SU-DHL-6 (cell line): Measurements from ENCODE around the gene NTF4.
A peak's percentile ranks its signal among the peaks of the same experiment; 100 is the strongest.

ENCODE experiments used
- H2AFZ ChIP-seq: fragments of 200-600 bp; sonication (generic); 2 replicates; pipeline ENCODE4 v1.6.1; 2014; ENCODE audit warnings: low read depth, mild to moderate bottlenecking, moderate library complexity, mixed read lengths, antibody characterized with exemption, low read length; ENCODE audit not compliant: severe bottlenecking
- H3F3A ChIP-seq: fragments of 200-600 bp; shearing (Covaris generic); 2 replicates; pipeline ENCODE4 v1.6.0; 2016; ENCODE audit warnings: antibody characterized with exemption, mild to moderate bottlenecking; ENCODE audit not compliant: insufficient read depth
- H3K27ac ChIP-seq: fragments of 200-600 bp; sonication (generic); 2 replicates; pipeline ENCODE4 v1.5.1; 2016; ENCODE audit warnings: low read depth, mild to moderate bottlenecking, low read length, moderate library complexity, mixed read lengths
- H3K27me3 ChIP-seq: fragments of 200-600 bp; sonication (generic), shearing (Covaris generic); 2 replicates; pipeline ENCODE4 v1.6.0; 2014; ENCODE audit warnings: mild to moderate bottlenecking, low read length
- H3K36me3 ChIP-seq: fragments of 200-600 bp; sonication (generic); 2 replicates; pipeline ENCODE4 v1.6.1; 2014; ENCODE audit warnings: mild to moderate bottlenecking, low read length, mixed read lengths
- H3K4me2 ChIP-seq: fragments of 300-600, 200-600 bp; shearing (Covaris generic), sonication (generic); 2 replicates; pipeline ENCODE4 v1.6.0; 2014; ENCODE audit warnings: low read length, low read depth, mild to moderate bottlenecking; ENCODE audit not compliant: poor library complexity, severe bottlenecking
- H3K4me3 ChIP-seq: fragments of 200-600 bp; sonication (generic); 2 replicates; pipeline ENCODE4 v1.5.1; 2014; ENCODE audit warnings: antibody characterized with exemption, low read length, mild to moderate bottlenecking, mixed read lengths; ENCODE audit not compliant: insufficient read depth, poor library complexity, severe bottlenecking
- H3K79me2 ChIP-seq: fragments of 200-600 bp; sonication (generic); 2 replicates; pipeline ENCODE4 v1.6.1; 2014; ENCODE audit warnings: mild to moderate bottlenecking, low read length, moderate library complexity; ENCODE audit not compliant: insufficient read depth
- H3K9ac ChIP-seq: fragments of 200-600 bp; sonication (generic); 2 replicates; pipeline ENCODE4 v1.7.0; 2014; ENCODE audit warnings: mild to moderate bottlenecking, low read length
- H3K9me2 ChIP-seq: fragments of 200-600 bp; sonication (generic); replicated peaks from 2 replicates; pipeline ENCODE4 v1.6.1; 2014; ENCODE audit warnings: low read length; ENCODE audit not compliant: insufficient read depth
- H3K9me3 ChIP-seq: fragments of 200-600 bp; sonication (generic); 2 replicates; pipeline ENCODE4 v1.6.1; 2014; ENCODE audit warnings: low read length, mixed read lengths; ENCODE audit not compliant: insufficient read depth
- H4K20me1 ChIP-seq: fragments of 200-600 bp; sonication (generic); 2 replicates; pipeline ENCODE4 v1.6.1; 2014; ENCODE audit warnings: low read depth, mild to moderate bottlenecking, antibody characterized with exemption, low read length, moderate library complexity, mixed read lengths
- EZH2phosphoT487 ChIP-seq: fragments of 200-600 bp; sonication (generic), shearing (Covaris generic); conservative IDR thresholded peaks from 2 replicates; pipeline ENCODE4 v1.6.1; 2018; ENCODE audit warnings: mild to moderate bottlenecking, antibody characterized with exemption, low read length, moderate library complexity, mixed read lengths
- TF ChIP-seq, protein P1 (sequence below): fragments of 200-600 bp; sonication (generic); IDR thresholded peaks from one replicate; pipeline ENCODE4 v1.5.1; 2017; ENCODE audit warnings: antibody characterized with exemption, mild to moderate bottlenecking, low read length, moderate library complexity; ENCODE audit not compliant: insufficient read depth, poor library complexity, severe bottlenecking

Gene NTF4

DNA sequence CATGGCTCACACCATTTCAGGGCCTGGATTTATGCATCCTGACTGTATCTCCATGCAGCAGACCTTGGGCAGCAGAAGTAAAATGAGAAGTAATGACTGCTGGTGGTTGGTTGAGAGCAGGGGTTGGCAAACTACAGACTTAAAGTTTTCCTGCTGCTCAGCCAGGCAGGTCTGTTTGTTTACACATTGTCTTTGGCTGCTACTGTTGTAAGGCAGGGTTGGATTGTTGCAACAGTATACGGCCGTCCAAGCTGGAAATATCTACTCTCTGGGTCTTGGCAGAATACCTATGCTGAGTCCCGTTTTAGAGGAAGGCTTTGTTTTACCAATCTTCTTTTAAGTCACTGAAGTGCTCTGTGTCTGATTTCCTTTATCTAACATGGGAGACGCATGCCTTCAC, 34.2 kb upstream of the NTF4 start:
- Histone ChIP-seq H4K20me1 (peaks cover 3% of the 10 kb centered on the region; the same call in 1 of the 2 replicates), H3K79me2 (peaks cover 23% of the 10 kb centered on the region), H3F3A (peaks cover 11% of the 10 kb centered on the region), H3K9me3 (no peaks in the 10 kb centered on the region), H3K4me3 (no peak overlapping the region), H2AFZ (no peak overlapping the region), H3K36me3 (peaks cover 13% of the 10 kb centered on the region), H3K4me2 (no peak overlapping the region), H3K9ac (no peak overlapping the region), H3K9me2 (no peaks in the 10 kb centered on the region), H3K27ac (no peak overlapping the region), H3K27me3 (no peaks in the 10 kb centered on the region)
- TF ChIP-seq, protein P1, sequence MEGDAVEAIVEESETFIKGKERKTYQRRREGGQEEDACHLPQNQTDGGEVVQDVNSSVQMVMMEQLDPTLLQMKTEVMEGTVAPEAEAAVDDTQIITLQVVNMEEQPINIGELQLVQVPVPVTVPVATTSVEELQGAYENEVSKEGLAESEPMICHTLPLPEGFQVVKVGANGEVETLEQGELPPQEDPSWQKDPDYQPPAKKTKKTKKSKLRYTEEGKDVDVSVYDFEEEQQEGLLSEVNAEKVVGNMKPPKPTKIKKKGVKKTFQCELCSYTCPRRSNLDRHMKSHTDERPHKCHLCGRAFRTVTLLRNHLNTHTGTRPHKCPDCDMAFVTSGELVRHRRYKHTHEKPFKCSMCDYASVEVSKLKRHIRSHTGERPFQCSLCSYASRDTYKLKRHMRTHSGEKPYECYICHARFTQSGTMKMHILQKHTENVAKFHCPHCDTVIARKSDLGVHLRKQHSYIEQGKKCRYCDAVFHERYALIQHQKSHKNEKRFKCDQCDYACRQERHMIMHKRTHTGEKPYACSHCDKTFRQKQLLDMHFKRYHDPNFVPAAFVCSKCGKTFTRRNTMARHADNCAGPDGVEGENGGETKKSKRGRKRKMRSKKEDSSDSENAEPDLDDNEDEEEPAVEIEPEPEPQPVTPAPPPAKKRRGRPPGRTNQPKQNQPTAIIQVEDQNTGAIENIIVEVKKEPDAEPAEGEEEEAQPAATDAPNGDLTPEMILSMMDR: no peak
- no peak for TF ChIP-seq EZH2phosphoT487

GRCh38 chr19:49097453-49098288, 33.1 kb upstream of the NTF4 start:
- Histone ChIP-seq H3K9me3 (no peaks in the 10 kb centered on the region), H2AFZ (no peak overlapping the region), H3K27ac (no peak overlapping the region), H3K9ac (no peak overlapping the region), H3K27me3 (no peaks in the 10 kb centered on the region), H4K20me1 (peaks cover 3% of the 10 kb centered on the region; the same call in 1 of the 2 replicates), H3F3A (peaks cover 11% of the 10 kb centered on the region), H3K9me2 (no peaks in the 10 kb centered on the region), H3K4me2 (no peak overlapping the region), H3K36me3 (peaks cover 15% of the 10 kb centered on the region), H3K79me2 (peaks cover 24% of the 10 kb centered on the region), H3K4me3 (no peak overlapping the region)
- TF ChIP-seq EZH2phosphoT487: no peak
- TF ChIP-seq, protein P1: peak; percentile 94

GRCh38 chr19:49094505-49095482, 30.2 kb upstream of the NTF4 start:
- Histone ChIP-seq H3K4me2 (no peak overlapping the region), H3K79me2 (peaks cover 43% of the 10 kb centered on the region), H3K27ac (no peak overlapping the region), H3K4me3 (no peak overlapping the region), H4K20me1 (peaks cover 3% of the 10 kb centered on the region; the same call in 1 of the 2 replicates), H3K36me3 (peaks cover 27% of the 10 kb centered on the region), H3K9ac (no peak overlapping the region), H2AFZ (no peak overlapping the region), H3K27me3 (no peaks in the 10 kb centered on the region), H3K9me2 (no peaks in the 10 kb centered on the region), H3F3A (peaks cover 11% of the 10 kb centered on the region), H3K9me3 (no peaks in the 10 kb centered on the region)
- TF ChIP-seq, protein P1: no peak
- no peak for TF ChIP-seq EZH2phosphoT487
